GM18508 (cell line): ENCODE measurements around the gene HPS1.

Source experiments
- ATAC-seq: cut with Tn5 transposase; IDR thresholded peaks from one replicate; pipeline ENCODE4 v1.9.1; 2021; ENCODE audit warnings: moderate number of reproducible peaks; ENCODE audit not compliant: insufficient read depth, unreplicated experiment

HPS1 gene

DNA sequence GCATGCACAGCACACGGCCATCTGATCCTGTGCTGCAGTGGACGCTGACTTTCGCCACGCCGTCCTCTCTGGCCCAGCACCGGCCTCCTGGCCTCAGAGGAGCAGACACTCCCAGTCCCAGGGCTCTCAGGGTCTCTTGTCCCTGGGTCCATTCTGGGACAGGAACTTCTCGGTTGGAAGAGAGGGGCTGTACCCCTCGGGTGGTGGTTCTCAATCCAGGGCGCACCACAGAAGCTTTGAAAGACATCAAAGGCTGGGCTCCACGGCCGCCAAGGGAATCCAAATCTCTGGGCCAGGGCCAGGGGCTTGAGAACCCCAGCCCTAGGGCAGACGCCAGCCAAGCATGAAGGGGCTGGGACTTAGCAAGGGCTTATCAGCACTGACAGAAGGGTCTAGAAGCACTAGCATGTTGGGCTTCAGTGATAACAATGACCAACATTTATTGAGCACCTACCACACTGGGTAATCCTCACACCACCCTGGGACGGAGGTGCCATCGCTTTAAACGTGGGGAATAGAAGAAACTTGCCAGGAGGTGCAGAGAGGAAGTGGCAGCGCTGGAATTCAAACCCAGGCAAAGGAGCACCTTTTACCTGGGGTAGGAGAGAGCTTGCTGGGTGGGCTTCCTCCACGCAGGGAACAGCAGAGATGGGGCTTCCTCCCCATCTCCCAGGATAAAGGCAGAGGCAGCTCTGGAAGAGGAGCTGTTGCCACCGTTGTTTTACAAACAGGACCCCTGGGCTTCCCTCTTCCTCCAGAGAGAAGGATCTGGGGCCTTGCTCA lies 29.9 kb downstream of the HPS1 start:
- ATAC-seq: no peak

DNA sequence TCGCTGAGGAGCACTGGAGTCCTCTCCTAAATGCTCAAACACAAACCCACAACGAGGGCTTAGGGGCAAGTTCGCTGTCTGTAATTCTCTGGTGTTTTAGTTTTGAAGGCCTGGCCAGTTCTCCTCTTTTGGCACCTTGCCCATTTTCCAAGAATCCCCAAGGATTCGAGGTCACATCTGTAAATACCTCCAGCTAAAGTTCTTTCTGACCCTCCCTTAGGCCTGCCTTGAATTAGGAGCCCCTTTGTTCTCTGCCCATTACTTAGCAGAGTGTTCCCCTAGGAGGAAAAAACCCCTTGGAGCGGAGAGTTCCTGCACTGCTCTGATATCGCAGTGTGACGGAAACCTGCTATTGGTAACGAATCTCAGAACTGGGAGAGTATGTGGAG lies 31.0 kb downstream of the HPS1 start:
- ATAC-seq: no peak

DNA sequence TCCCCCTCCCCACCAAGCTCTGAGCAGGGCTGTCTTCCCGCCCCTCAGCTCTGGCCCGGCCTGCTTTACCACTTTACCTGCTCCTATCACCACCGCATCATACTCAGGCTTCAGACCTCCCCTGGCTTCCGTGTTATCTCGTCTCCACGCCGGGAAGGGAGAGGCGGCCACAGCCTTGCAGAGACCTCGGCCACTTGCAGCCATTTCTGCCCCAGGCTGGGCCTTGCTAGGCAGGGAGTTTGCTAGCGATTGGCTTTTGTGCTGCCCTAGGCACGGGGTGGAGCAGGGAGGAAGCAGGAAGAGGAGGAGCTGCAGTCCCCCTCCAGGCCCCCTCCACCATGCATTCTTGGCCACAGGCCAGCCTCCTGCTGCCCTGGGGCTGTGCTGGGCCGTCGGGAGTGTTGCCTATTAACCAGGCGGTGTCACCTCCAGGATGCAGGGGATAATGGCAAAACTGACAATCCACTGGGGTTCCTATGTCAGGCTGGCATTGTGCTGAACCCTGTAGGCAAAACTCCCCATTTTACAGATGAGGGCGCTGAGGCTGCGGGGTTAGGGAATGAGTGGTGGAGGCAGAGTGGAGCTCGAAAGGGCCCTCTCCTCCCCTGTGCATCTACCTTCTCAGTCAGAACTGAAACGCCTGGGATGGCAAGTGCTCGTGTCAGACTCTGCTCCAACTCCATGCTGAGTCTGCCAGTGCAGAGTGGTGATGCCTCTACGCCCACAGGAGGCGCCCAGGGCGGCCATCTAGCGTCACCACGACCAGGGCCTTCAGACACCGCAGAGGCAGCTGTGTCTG lies 31.6 kb downstream of the HPS1 start, which contains the start of gene PYROXD2:
PYROXD2 (minus strand) TSS at position 251 of the 799 bp plus-strand sequence; CDS start at position 204, 47 bp downstream.
- peak; percentile 59 for ATAC-seq

DNA sequence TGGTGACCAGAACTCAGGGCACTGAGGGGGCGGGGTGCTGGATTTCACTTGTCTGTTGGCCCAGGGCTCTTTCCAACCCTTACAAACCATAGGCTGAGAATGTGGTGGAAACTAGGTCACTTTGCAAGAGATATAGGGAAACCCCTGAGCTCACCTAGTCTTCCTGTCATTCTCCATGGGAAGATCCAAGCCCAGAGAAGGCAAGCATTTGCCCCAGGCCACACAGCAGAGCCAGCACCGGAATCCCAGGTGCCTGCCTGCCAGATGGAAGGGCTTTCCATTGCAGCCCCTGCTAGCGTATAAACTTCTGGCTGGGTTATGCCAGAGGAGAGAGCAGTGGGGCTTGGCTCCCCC lies 32.2 kb downstream of the HPS1 start:
- no peak for ATAC-seq

DNA sequence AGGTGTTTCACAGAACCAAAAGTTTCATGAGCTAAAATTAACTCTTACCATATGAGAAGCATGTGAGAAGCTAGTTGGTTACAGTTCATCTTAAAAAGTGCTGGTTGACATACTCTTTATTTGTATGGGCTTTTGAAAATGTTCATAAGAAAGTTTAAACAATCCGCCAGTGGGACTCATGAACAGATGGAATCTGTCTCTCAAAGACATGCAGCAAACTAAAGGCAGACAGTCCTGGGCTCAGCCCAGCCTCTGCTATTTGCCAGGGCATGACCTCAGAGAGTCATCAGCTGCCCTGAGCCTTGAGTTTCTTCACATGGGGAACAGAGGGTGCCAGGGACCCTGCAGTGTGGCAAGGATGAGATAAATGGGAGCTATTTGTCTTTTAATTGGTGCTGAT lies 35.0 kb downstream of the HPS1 start:
- ATAC-seq: no peak

DNA sequence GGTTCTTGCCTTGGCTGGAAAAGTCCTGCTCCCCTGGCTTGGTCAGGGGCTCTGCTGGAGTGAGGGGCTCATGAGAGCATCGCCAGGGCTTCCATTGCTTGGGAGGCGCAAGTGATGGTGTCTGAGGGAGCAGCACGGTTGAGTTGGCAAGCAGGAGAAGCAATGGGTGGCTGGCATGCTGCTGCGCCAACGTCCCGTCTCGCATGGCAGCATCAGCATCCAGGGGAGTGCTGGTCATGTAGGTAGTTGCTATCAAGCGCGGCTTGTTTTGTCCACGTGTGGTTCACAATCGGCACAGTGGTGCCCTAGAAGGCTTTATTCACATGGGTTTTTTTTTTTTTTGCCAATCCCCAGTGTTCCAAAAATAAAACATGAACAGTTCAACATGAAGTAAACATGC lies 35.6 kb downstream of the HPS1 start:
- no peak for ATAC-seq

DNA sequence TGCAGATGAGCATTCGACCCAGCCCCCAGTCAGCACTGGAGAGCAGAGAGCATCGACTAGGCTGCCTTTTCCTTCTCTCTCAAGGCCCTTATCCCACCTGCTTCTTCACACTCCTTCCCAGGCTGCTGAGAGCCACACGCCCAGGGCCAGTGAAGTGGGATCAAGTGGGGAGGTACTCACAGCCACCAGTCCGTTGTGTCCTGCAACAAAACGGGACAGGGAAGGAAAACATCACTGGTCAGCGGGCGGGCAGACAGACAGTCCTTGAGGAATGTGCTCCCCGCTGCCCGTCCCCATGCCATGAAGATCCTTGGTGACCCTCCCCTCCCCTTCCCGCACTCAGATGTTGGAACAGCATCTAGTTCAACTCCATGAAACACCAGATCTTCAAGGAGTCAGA lies 36.0 kb downstream of the HPS1 start:
- ATAC-seq: no peak

DNA sequence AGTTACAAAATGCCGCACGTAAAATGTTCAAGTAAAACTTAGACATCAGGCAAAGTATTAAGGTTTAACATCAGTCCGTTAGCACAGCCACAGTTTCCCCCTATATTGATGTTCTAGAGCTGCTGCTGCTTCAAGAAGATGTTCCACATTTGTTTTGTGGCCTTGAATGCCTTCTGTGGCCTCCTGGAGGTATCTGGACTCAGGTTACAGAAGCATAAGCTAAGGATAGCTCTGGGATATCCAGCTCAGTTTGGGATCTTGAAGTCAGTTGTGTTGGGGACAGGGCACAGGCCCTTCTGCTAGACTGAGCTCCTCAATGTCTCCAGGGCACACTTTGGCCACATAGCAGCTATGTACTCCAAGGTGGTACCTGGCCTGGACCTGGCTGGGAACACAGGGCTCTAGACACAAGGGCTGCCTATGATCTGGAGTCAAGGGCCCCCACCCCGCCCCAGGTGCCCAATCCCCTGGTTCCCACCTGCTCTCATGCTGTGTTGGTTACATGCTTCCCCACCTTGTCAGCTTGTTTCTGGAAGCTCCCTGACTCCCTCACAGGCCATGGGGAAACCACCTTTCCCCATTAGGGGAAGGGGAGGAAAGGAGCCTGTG lies 36.5 kb downstream of the HPS1 start:
- ATAC-seq: no peak

DNA sequence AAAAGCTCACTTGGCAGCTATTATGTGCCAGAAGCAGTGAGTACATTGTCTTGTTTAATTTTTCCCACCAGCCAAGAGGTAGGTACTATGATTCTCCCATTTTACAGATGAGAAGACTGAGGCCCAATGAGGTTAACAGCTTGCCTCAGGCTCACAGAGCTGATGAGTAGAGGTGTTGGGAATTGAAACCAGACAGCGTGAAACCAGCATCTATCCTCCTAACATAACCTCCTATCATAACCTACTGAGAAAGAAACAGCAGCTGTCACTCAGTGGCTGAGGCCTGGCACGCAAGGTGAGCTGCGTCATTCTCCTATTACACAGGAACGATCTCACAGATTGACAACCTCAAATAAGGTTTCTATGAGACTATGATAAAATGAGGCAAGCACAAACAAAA lies 37.9 kb downstream of the HPS1 start:
- no peak for ATAC-seq

DNA sequence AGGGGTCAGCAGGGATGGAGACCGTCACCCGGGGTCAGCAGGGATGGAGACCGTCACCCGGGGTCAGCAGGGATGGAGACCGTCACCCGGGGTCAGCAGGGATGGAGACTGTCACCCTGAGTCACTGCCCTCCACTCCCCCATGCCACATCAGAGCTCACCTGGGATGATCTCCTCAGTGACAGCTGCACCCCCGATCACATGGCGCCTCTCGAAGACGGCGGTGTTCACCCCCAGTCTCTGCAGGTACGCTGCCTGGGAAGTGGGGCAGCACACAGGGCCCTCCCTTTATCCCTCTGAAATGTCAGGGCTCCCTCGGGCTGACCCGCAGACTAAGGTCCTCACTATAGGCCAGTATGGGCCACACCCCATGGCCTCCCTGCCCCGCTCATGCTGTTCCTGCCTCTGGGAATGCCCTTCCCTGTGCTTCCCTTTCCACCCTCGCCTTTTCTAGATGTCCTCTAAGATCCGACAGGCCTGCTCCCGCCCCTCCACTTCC lies 38.9 kb downstream of the HPS1 start:
- no peak for ATAC-seq

DNA sequence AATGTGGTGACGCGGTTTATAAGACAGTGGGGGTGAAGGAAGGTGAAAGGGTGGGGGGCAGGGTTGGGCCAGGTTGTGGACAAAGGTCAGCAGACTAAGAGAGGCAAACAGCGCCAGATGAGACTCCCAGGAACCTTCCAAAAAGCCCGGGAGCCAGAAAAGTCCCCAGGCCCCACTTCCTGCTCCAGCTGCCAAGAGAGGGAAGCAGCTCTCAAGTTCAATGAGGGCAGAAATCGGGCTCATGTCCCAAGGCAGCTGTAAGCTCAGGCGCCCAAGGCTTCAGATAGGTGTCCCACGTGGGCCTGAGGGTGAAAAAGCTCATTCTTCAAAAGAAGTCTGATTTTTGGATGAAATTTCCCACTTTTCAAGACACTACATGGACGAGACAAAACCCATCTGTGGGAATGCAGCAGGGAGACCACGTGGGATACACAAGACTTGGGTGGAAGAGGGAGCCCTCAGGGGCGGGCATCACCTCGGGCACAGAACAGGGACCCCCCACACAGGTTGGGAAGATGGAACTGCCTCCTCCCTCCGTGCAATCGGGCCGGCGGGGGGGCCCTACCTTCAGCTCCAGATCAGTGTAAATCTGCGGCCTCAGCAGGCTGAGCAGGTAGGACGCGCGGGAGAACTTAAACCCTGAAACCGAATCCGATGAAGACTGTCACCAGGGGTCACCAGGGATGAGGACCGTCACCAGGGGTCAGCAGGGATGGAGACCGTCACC lies 39.6 kb downstream of the HPS1 start:
- ATAC-seq: no peak

DNA sequence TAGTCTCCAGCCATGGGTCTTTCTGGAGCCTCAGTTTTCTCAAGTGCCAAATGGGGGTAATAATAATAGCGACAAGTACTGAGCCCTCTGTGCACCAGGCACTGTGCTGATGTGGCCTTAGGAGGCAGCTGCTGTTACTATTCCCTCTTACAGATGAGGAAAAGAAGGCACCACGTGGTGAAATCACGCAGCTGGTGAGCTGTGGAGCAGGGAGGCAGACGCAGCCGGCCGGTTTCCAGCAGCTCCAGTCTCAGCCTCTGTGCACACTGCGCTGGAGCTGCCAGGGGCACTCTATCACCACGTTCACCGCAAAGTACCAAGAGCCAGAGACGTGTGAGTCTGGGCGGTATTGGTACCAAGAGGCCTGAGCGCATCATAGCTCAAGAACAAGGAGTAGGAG lies 41.3 kb downstream of the HPS1 start:
- ATAC-seq: no peak

DNA sequence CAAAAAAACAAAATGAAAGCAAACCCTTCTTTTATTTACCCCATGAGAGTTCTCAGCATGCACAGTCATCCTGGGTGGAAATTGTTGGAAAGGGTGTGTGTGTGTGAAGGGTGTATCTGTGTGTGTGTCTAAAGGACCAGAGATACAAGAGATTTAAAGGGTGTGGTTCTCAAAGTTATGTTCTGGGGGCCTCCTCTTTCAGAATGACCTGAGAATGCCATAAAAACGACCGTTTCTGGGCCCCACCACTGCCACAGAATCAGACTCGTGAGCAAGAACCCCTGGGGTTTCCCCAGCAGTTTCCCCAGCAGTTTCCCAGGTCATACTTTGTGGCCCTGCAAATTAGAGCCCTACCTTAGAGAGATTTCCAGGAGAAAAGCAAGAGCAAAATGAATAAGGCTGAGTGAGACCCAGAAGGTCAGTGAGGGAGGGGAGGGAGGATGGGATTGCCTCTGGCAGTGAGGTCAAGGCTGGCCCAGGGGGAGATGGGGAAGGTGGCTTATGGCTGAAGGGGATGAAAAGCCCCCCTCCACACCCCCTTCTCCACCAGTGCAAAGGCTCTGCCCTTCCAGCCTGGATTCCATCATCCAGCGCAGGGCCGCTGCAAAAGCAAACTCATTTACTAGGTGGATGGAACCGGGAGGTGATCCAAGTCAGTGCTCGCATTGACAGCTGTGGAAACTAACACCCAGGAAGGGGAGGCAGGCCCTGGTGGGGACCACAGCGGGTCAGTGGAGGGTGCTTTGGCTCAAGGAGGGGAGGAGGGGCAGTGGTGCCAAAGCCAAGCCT lies 42.0 kb downstream of the HPS1 start:
- no peak for ATAC-seq

DNA sequence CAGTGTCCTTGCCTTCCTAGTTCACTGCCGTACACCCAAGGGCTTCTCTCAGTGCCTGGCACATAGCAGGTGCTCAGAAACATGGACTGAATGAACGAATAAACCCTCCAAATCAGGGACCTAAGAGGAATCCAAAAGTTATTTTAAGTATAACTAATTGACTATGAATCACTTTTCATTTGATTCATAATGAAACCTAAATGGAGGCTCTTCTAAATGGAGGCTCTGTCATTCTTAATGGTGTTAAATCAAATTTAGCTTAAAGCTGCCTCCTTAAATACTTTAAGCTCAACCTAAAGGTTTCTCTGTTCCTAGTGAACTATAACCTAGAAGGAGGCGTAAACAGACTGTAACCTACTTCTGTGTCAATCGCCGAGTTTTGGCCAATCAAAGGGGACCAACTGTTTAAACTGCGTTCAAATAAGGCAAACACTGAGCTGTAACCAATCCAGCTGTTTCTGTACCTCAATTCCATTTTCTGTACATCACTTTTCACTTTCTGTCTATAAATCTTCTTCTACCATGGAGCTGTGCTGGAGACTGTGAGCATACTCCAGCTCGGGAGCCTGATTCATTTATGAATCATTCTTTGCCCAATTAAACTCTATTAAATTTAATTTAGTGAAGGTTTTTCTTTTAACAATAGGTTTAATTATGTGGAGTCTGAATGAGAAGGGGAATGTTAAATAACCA lies 42.8 kb downstream of the HPS1 start:
- ATAC-seq: no peak

DNA sequence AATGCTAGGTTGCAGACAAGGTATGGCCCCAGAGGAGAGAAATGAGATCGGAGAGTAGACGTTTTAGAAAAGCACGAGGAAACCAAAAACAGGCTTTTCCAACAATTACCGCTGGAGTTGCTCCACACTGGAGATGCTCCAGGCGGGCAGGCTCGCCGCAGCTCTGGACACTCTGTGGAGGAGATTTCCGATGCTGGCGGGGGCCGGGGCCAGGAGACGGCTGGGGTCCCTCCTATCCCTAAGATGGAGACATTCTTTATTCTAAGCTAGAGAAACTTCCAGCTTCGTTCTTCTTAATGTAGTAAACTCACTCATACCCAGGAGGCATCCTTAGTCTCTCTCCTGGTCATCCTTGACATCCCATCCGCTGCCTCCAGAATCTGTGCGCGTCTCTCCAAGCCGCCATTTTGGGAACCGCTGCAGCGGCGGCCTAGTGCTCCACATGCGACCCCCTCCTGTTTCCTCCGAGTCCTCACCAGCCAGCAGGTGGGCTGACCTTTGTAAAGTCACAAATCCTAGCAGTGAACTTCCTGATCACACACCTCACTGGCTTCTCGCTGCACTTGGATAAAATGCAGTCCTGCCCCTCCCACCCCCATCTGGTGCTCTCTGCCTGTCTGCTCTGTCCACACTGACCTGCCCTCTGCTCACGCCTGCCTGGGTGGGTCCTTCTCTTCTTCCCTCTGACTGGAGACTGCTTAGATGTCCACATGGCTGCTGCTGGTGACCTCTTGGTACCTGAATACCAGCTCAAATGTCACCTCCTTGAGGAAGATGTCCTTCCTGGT lies 43.6 kb downstream of the HPS1 start:
- no peak for ATAC-seq

DNA sequence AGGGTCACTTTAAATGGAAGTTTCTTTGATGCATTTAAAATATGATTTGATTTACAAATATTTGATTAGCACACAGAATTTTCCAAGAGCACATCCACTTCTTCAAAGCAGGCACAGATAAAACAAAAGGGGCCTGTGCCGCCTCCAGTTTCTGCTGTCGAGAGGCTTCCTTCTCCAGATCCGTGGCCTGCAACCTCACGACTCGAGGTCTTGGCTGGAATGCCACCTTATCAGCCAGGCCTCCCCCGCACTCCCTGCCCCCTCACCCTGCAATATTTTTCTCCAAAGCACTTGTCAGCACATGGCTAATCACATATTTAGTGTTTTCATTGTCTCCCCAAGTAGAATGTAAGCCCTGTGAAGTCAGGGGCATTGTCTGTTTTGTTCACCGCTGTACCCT lies 44.3 kb downstream of the HPS1 start:
- no peak for ATAC-seq

DNA sequence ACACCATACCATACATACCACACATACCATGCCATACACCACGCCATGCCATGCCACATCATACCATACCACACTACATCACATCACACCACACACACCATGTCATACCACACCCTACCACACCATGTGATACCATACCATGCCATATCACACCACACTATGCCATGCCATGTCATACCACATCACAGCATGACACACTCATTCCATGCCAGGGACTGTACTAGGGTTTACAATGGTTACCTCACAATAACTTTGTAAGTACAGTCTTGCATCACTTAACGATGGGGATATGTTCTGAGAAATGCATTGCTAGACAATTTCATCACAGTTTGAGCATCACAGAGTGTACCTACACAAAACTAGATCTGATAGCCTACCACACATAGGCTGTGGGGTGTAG lies 46.3 kb downstream of the HPS1 start:
- ATAC-seq: no peak

DNA sequence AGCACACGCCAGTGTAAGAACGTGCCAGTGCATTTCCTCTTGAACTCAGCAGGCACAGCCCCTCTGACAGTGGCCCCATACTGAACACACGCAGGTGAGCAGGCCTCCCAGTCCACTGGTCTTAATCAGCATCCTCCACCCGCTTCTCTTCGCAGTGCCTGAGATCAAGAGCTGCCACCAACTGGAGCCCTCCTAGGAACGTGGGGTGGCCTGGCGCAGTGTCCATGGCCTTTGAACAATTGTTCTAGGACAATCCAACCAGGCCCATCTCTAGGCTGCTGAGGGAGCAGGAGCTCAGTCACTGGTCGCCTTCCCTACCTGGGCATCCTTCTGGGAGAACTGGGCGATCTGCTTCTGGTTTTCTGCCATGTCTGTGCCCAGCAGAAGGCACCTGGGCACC lies 47.0 kb downstream of the HPS1 start:
- no peak for ATAC-seq
